NCI-H1417 (cell line): ENCODE measurements around the gene RASL10A.
"Not testable (repeated sequence)": the region's sequence is repeated elsewhere in the genome, so short reads cannot be mapped to it uniquely, and the experiment has no call there.

Experiments
- DNase-seq, 3 experiments: peaks; one replicate each; lab custom pipeline; 2025; lab: John Stamatoyannopoulos, UW

The RASL10A gene, protein sequence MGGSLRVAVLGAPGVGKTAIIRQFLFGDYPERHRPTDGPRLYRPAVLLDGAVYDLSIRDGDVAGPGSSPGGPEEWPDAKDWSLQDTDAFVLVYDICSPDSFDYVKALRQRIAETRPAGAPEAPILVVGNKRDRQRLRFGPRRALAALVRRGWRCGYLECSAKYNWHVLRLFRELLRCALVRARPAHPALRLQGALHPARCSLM

DNA sequence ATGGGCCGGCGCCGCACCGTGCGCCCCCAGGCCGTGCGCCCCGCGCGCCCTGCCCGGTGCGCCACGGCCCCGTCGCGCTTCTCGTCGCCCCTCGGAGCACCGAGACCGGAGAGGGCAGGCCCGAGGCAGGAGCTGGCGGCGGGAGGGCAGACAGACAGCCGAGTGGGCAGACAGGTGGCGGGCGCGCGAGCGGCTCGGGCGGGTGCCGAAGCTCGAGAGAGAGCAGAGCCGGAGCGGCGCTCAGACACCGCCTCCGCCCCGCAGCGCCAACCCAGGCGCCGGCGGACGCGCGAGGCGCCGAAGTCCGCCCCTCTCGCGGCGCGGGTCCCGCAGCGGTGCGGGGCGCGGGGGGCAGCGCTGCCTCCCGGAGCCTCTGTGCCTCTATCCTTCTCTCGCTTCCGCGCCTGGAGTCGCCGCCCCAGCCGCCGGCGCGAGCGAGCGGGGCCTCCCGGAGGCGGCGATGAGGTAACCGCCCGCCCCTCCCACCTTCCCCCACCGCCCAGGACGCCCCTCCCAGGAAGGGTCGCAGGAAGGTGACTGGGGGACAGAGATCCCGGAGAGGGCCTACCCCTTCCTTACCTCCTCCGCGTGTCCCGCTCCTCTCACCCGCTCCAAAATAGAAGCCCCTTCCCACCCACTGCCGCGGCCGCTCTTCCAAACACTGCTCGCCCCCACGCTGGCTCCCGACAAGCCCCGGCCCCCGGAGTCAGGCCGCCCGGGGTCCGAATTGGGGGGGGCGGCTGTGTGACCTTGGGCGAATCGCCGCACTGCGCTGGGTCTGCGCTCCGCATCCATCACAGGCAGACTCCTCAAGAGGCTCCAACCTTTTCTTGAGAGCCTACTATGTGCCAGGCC, at the start of gene RASL10A:
TSS of gene RASL10A (minus strand) at position 412 of the 855 bp plus-strand sequence. CDS start 451 bp downstream, outside the sequence.
- peak in 2 of 3 experiments; percentile 5 to 37 for DNase-seq

DNA sequence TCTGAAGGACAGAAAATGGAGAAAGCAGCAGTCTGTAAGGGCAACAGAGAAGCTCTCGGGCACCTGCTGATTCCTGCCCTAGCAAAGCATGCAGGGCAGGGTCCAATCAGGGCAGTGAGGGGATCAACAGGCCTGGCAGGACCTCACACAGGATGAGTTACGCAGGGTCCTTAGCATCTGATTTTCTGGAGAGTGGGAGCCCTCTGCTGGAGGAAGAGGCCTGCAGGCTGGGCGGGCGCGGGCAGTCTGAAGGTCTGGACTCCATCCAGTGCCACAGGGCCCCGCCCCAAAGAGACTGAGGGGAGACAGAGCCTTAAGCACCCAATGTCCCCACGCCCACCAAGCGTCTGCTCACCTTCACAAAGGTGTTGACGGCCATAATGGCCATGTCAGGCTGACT, 44.0 kb upstream of the RASL10A start:
- peak in 1 of 3 experiments; percentile 10 for DNase-seq

DNA sequence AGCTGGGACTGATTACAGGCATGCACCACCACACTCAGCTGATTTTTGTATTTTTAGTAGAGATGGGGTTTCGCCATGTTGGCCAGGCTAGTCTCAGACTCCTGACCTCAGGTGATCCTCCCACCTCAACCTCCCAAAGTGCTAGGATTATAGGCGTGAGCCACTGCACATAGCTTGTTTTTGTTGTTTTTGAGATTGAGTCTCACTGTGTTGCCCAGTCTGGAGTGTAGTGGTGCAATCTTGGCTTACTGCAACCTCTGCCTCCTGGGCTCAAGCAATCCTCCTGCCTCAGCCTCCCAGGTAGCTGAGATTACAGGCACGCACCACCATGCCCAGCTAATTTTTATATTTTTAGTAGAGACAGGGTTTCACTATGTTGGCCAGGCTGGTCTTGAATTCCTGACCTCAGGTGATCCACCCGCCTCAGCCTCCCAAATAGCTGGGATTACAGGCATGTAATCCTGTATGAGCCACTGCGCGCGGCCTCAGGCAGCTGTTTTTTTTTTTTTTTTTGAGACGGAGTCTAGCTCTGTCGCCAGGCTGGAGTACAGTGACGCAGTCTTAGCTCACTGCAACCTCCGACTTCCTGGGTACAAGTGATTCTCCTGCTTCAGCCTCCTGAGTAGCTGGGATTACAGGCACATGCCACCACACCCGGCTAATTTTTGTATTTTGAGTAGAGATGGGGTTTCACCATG, 41.8 kb upstream of the RASL10A start:
- DNase-seq = not testable (repeated sequence)

- no peak for DNase-seq
Observed at GRCh38 chr22:29353860-29354259, 38.4 kb upstream of the RASL10A start.

DNA sequence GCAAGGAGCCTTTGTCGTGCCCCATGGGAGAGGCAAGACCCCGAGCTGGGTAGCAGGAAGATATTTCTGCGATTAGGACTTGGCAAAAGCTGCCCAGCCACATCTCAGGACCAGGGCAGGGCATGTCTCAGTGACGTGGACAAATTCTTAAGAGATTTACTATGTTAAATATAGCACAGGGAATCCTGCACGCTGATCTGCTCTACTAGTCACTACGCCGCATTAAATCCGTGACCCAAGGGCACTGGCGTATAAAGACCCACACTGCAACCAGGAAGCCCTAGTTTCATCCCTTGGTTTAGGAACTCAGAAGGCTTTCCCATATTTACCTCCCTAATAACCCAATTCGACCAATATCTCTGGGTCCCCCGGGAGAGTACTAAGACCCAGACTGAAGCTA, 37.8 kb upstream of the RASL10A start:
- DNase-seq = no peak

GRCh38 chr22:29352778-29353177, 37.3 kb upstream of the RASL10A start:
- no peak for DNase-seq

DNA sequence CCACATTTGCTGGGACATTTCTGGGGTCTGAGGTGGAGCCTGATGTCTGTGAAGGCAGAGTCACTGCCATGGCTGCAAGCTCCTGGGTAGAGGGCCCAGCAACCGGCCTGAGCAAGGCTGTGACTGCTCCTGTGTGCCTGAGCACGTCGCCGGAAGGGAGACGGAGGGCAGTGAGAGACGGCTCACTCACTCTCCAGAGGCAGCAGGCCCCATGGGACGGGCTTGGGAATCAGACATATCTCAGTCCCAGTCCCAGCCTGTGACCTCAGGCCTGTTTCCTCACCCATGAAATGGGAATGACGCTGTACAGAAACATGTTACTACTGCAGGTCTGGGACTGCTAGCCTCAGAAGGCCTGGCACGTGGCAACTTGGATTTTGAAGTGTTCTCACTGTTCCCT, 36.4 kb upstream of the RASL10A start:
- DNase-seq = no peak

DNA sequence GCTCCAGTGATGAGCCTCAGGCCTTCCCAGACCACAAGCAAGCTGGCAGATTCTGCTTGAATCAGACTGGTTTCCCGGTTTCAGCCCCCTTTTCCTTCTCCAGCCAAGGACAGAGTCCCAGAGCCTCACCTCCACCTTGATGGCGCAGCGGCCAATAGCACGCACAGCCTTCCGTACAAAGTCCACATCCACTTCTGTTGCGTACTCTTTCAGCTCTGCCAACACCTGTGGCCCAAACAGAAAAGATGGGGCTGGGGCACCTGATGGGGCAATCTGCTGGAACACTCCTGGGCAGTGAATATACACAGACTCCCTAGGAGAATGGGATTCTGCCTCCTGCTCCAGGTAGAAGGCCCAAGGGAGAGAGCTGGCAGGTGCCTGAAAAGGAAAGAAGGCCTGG, 35.5 kb upstream of the RASL10A start:
- no peak for DNase-seq

DNA sequence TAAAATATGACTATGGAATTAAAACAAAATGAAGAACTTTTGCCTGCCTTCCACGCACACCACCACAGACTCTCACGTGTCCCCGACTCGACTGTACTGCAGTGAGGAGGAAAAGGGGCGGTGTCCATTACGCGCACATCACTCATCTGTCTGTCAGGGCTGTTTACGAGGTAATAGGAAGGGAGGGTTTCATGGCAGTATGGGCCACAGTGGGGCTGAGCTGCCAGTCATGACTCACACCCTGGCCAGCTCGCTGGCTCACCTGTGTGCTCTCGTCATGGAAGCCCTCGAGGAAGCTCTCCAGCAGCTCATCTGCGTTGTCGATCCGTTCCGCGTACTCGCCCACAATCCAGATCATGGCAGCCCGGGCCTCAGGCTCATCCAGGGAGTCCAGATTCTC, 33.5 kb upstream of the RASL10A start:
- no peak for DNase-seq

DNA sequence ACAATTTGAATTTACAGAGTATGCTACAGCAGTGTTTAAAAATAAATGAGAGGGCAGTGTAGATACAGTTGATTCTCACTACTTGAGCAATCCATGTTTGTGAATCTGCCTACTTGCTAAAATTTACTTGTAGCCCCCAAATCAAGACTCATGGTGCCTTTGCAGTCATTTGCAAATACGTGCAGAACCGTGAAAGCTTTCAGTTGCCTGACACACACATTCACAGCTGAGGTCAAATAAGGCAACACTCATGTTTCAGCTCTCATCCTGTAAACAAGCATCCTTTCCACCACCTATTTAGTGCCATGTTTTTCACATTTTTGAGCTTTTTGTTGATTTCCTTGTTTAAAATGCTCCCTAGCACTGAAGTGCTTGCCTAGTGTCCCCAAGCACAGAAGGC, 32.5 kb upstream of the RASL10A start:
- no peak for DNase-seq

- DNase-seq = no peak
Observed at GRCh38 chr22:29346659-29347058, 31.2 kb upstream of the RASL10A start.

GRCh38 chr22:29345932-29346331, 30.4 kb upstream of the RASL10A start:
- DNase-seq = no peak

- not testable (repeated sequence) for DNase-seq
Observed at GRCh38 chr22:29344889-29345288, 29.4 kb upstream of the RASL10A start.

- DNase-seq = peak; percentile 39 to 89 (median 78)
Observed at GRCh38 chr22:29344137-29344536, 28.6 kb upstream of the RASL10A start.

DNA sequence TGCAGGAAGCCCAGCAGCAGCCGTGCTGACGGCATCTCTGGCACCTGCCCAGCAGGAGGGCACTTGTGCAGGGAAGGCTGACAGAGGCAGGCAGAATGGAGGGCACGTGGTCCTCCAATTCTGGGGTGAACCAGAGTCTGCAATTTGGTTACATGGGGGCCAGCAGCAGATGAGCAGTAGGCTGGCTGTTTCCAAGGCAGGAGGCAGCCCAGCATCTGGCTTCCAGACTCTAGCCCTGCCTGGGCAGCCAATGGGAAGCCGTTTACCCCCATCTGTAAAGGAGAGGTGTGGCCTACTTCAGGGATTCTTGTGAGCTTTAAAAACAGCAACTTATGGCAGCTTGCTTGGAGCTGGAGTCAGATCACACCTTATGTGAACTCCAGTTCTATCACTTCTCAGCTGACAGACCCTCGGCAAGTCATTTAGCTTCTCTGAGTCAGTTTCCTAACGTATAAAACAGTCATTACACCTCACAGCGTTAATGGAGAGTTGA, 27.9 kb upstream of the RASL10A start:
- peak in 2 of 3 experiments; percentile 24 to 54 for DNase-seq

DNA sequence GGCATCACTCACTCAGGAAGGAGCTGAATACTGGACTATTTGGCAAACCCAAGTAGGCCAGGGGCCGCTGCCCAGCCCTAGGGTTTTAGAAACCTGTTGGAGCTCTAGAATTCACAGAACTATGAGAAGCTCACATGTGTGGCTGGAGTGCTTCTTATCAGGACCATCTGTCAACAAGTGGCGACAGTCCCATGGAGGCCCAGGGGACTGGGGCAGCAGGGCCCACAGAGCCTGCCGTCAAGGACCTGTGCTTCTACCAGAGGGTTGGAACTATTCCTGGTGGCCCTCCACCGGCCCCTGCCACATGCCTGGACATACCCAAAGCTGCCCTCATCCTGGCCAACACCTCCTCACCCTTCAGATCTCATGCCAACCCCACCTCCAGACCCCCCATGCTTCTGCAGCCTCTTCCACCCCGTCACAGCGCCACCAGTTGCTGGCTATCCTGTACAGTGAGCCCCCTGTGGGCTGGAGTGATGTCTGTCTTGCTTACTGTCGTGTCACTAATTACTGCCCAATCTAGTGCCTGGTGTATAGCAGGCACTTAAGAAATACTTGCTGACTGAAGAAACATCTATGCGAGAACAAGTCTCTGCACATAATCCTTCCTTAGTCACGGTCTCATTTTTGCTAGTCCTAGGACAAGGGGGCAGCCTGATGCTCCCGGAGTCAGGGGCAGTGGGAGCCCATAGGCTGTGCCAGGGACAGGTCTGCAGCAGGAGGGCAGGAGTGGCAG, 27.2 kb upstream of the RASL10A start:
- no peak for DNase-seq

- no peak for DNase-seq
Observed at GRCh38 chr22:29342177-29342576, 26.7 kb upstream of the RASL10A start.

GRCh38 chr22:29341849-29342127, 26.3 kb upstream of the RASL10A start:
- no peak for DNase-seq

DNA sequence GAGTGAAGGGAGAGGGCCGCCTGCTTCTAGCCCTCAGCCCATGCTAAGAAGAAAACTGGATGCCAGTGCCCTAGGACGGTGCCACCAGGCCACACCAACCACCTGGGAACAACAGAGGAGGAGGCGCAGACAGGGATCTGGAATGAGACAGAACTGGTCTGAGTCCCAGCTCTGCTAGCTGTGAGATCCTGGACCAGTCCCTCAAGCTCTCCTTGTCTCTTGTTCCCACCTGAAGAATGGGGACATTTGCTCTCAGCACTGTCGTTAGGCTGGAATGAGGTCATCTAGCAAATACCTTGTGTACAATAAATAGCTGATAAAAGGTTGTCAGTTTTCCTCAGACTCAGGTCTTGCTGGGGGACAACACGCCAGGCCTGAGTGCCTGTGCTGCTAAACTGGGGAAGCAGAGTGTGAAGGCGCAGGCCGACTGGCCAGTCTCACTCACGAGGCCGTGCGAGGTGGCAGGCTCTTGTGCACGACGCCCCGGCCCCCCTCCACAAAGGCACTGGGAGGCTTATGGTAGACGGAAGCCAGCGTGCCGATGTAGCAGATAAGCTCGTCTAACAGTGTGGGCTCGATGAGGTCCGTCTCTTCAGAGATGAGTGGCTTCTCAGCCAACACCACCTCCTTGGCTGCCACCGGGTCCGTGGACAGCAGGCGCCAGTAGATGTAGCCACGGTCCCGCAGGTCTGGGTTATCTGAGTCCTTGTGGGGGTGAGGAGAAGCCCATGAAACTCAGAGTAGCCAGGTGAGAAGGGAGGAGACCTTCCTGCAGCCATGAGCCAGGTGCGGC, 25.8 kb upstream of the RASL10A start:
- DNase-seq = no peak

- DNase-seq = no peak
Observed at GRCh38 chr22:29340566-29340965, 25.1 kb upstream of the RASL10A start.
